Mammary epithelial cell (primary cell): ENCODE measurements around the gene MED13.

Experiments used
- CTCF ChIP-seq, 2 donors: IDR thresholded peaks in 1 of 2; conservative IDR thresholded peaks in 1 of 2; 2 replicates each; pipeline ENCODE4 v1.5.1; 2011 to 2012; ENCODE audit warnings: inconsistent platforms in 2 of 2, low read length in 2 of 2, mild to moderate bottlenecking in 2 of 2, control low read depth in 1 of 2, low read depth in 1 of 2; ENCODE audit not compliant: insufficient read depth in 1 of 2; ENCODE audit errors: extremely low read depth in 1 of 2
- EZH2 ChIP-seq: IDR thresholded peaks from 2 replicates; pipeline ENCODE4 v1.6.1; 2012; ENCODE audit warnings: low read length, inconsistent platforms, borderline replicate concordance

GRCh38 chr17:61908292-61909037 lies 156.6 kb downstream of the MED13 start:
- TF ChIP-seq EZH2, result no peak
- TF ChIP-seq CTCF (conservative IDR thresholded peaks at IDR 0.05 in 1 of 2, IDR thresholded peaks at IDR 0.05 in 1 of 2; ENCODE audit: extremely low read depth in 1 of 2, insufficient read depth in 1 of 2, low read depth in 1 of 2, low read length in 2 of 2), result no peak
